HG02678 (cell line): Measurements from ENCODE around the gene PLOD2.

ENCODE experiments used
- ATAC-seq: cut with Tn5 transposase; IDR thresholded peaks from one replicate; pipeline ENCODE4 v1.9.1; 2021; ENCODE audit warnings: mild to moderate bottlenecking, moderate library complexity; ENCODE audit not compliant: unreplicated experiment

The PLOD2 gene

GRCh38 chr3:146160964-146161662, at the start of gene PLOD2:
Gene PLOD2 (minus strand): TSS chr3:146161184. CDS start chr3:146160989, 195 bp downstream.
- peak; percentile 53 for ATAC-seq

- no peak for ATAC-seq
Observed at GRCh38 chr3:146209371-146209770, 48.4 kb upstream of the PLOD2 start.

- ATAC-seq: no peak
Observed at GRCh38 chr3:146203776-146204175, 42.8 kb upstream of the PLOD2 start.

- no peak for ATAC-seq
Observed at GRCh38 chr3:146200461-146201220, 39.7 kb upstream of the PLOD2 start.

GRCh38 chr3:146199762-146200161, 38.8 kb upstream of the PLOD2 start:
- no peak for ATAC-seq

- ATAC-seq: no peak
Observed at GRCh38 chr3:146196789-146197188, 35.8 kb upstream of the PLOD2 start.

GRCh38 chr3:146195605-146196004, 34.6 kb upstream of the PLOD2 start:
- ATAC-seq: no peak

- ATAC-seq: no peak
Observed at GRCh38 chr3:146195030-146195429, 34.0 kb upstream of the PLOD2 start.

GRCh38 chr3:146191051-146191450, 30.1 kb upstream of the PLOD2 start:
- no peak for ATAC-seq

GRCh38 chr3:146189519-146190173, 28.7 kb upstream of the PLOD2 start:
- peak; percentile 92 for ATAC-seq

- ATAC-seq: no peak
Observed at GRCh38 chr3:146187334-146187950, 26.5 kb upstream of the PLOD2 start.

GRCh38 chr3:146184241-146185015, 23.4 kb upstream of the PLOD2 start:
- ATAC-seq: no peak

GRCh38 chr3:146181216-146181615, 20.2 kb upstream of the PLOD2 start:
- ATAC-seq: no peak

GRCh38 chr3:146180376-146180775, 19.4 kb upstream of the PLOD2 start:
- no peak for ATAC-seq

GRCh38 chr3:146178006-146178689, 17.2 kb upstream of the PLOD2 start:
- ATAC-seq: no peak

- no peak for ATAC-seq
Observed at GRCh38 chr3:146177519-146177918, 16.5 kb upstream of the PLOD2 start.

- no peak for ATAC-seq
Observed at GRCh38 chr3:146177072-146177471, 16.1 kb upstream of the PLOD2 start.

GRCh38 chr3:146172586-146172985, 11.6 kb upstream of the PLOD2 start:
- ATAC-seq: no peak

GRCh38 chr3:146170591-146170990, 9.6 kb upstream of the PLOD2 start:
- no peak for ATAC-seq

GRCh38 chr3:146169891-146170290, 8.9 kb upstream of the PLOD2 start:
- ATAC-seq: no peak
